ENCODE measurements around the gene GNG11.

GNG11 gene

GRCh38 chr7:93931655-93932054, 10.1 kb downstream of the GNG11 start:
- no peaks in the 10 kb centered on the region for H3K4me1 ChIP-seq (ENCODE audit: insufficient read depth, low read length)
- no peak overlapping the region for H3K9ac ChIP-seq (ENCODE audit: low read depth, low read length)
- H3K27me3 ChIP-seq (ENCODE audit: insufficient read depth, low read length), result no peaks in the 10 kb centered on the region
- H3K9me3 ChIP-seq (ENCODE audit: insufficient read depth, low read depth, low read length), result no peaks in the 10 kb centered on the region
- no peaks in the 10 kb centered on the region for H3K36me3 ChIP-seq (ENCODE audit: insufficient read depth, low read length)
- H3K4me3 ChIP-seq (ENCODE audit: low read length), result no peak overlapping the region
- no peak overlapping the region for H3K27ac ChIP-seq (ENCODE audit: low read depth, low read length)
- 91% methylated on average over 1 of the region's 3 CpGs for WGBS

- Histone ChIP-seq H3K27ac (ENCODE audit: low read depth, low read length) (no peak overlapping the region), H3K4me1 (ENCODE audit: insufficient read depth, low read length) (no peaks in the 10 kb centered on the region), H3K36me3 (ENCODE audit: insufficient read depth, low read length) (no peaks in the 10 kb centered on the region), H3K9ac (ENCODE audit: low read depth, low read length) (no peak overlapping the region), H3K9me3 (ENCODE audit: insufficient read depth, low read depth, low read length) (no peaks in the 10 kb centered on the region), H3K4me3 (ENCODE audit: low read length) (no peak overlapping the region), H3K27me3 (ENCODE audit: insufficient read depth, low read length) (no peaks in the 10 kb centered on the region)
- WGBS, result 95% methylated on average over 3 of the region's 3 CpGs
These were observed 11.6 kb downstream of the GNG11 start for GRCh38 chr7:93933156-93933555.

GRCh38 chr7:93935102-93935501, 13.6 kb downstream of the GNG11 start:
- no peak overlapping the region for H3K4me3 ChIP-seq (ENCODE audit: low read length)
- H3K9me3 ChIP-seq (ENCODE audit: insufficient read depth, low read depth, low read length), result no peaks in the 10 kb centered on the region
- no peaks in the 10 kb centered on the region for H3K4me1 ChIP-seq (ENCODE audit: insufficient read depth, low read length)
- H3K27ac ChIP-seq (ENCODE audit: low read depth, low read length), result no peak overlapping the region
- WGBS, result no CpG with 5 or more reads among the region's 2 CpGs
- no peaks in the 10 kb centered on the region for H3K36me3 ChIP-seq (ENCODE audit: insufficient read depth, low read length)
- no peak overlapping the region for H3K9ac ChIP-seq (ENCODE audit: low read depth, low read length)
- no peaks in the 10 kb centered on the region for H3K27me3 ChIP-seq (ENCODE audit: insufficient read depth, low read length)

- Histone ChIP-seq H3K27me3 (ENCODE audit: insufficient read depth, low read length) (no peaks in the 10 kb centered on the region), H3K27ac (ENCODE audit: low read depth, low read length) (no peak overlapping the region), H3K36me3 (ENCODE audit: insufficient read depth, low read length) (no peaks in the 10 kb centered on the region), H3K4me3 (ENCODE audit: low read length) (no peak overlapping the region), H3K9ac (ENCODE audit: low read depth, low read length) (no peak overlapping the region), H3K4me1 (ENCODE audit: insufficient read depth, low read length) (no peaks in the 10 kb centered on the region), H3K9me3 (ENCODE audit: insufficient read depth, low read depth, low read length) (no peaks in the 10 kb centered on the region)
- WGBS, result 94% methylated on average over 1 of the region's 1 CpG
These were observed 16.3 kb downstream of the GNG11 start for GRCh38 chr7:93937818-93938217.

- Histone ChIP-seq H3K36me3 (ENCODE audit: insufficient read depth, low read length) (no peaks in the 10 kb centered on the region), H3K9ac (ENCODE audit: low read depth, low read length) (no peak overlapping the region), H3K4me1 (ENCODE audit: insufficient read depth, low read length) (no peaks in the 10 kb centered on the region), H3K27ac (ENCODE audit: low read depth, low read length) (no peak overlapping the region), H3K9me3 (ENCODE audit: insufficient read depth, low read depth, low read length) (no peaks in the 10 kb centered on the region), H3K4me3 (ENCODE audit: low read length) (no peak overlapping the region), H3K27me3 (ENCODE audit: insufficient read depth, low read length) (no peaks in the 10 kb centered on the region)
These were observed 16.8 kb downstream of the GNG11 start for GRCh38 chr7:93938293-93938692.

- Histone ChIP-seq H3K27me3 (ENCODE audit: insufficient read depth, low read length) (no peaks in the 10 kb centered on the region), H3K4me3 (ENCODE audit: low read length) (no peak overlapping the region), H3K27ac (ENCODE audit: low read depth, low read length) (no peak overlapping the region), H3K4me1 (ENCODE audit: insufficient read depth, low read length) (peaks cover 5% of the 10 kb centered on the region; the same call in 1 of the 2 replicates), H3K36me3 (ENCODE audit: insufficient read depth, low read length) (no peaks in the 10 kb centered on the region), H3K9me3 (ENCODE audit: insufficient read depth, low read depth, low read length) (no peaks in the 10 kb centered on the region), H3K9ac (ENCODE audit: low read depth, low read length) (no peak overlapping the region)
- WGBS, result 92% methylated on average over 2 of the region's 2 CpGs
These were observed 20.4 kb downstream of the GNG11 start for GRCh38 chr7:93941945-93942344.

- no peak overlapping the region for H3K27ac ChIP-seq (ENCODE audit: low read depth, low read length)
- WGBS, result 90% methylated on average over 2 of the region's 4 CpGs
- no peak overlapping the region for H3K9ac ChIP-seq (ENCODE audit: low read depth, low read length)
- H3K4me1 ChIP-seq (ENCODE audit: insufficient read depth, low read length), result peaks cover 5% of the 10 kb centered on the region; the same call in 1 of the 2 replicates
- no peaks in the 10 kb centered on the region for H3K36me3 ChIP-seq (ENCODE audit: insufficient read depth, low read length)
- H3K4me3 ChIP-seq (ENCODE audit: low read length), result no peak overlapping the region
- no peaks in the 10 kb centered on the region for H3K27me3 ChIP-seq (ENCODE audit: insufficient read depth, low read length)
- H3K9me3 ChIP-seq (ENCODE audit: insufficient read depth, low read depth, low read length), result no peaks in the 10 kb centered on the region
These were observed 22.4 kb downstream of the GNG11 start for GRCh38 chr7:93943816-93944540.

GRCh38 chr7:93944673-93945072, 23.1 kb downstream of the GNG11 start:
- H3K9me3 ChIP-seq (ENCODE audit: insufficient read depth, low read depth, low read length), result no peaks in the 10 kb centered on the region
- 96% methylated on average over 1 of the region's 1 CpG for WGBS
- no peaks in the 10 kb centered on the region for H3K36me3 ChIP-seq (ENCODE audit: insufficient read depth, low read length)
- H3K27ac ChIP-seq (ENCODE audit: low read depth, low read length), result no peak overlapping the region
- H3K4me1 ChIP-seq (ENCODE audit: insufficient read depth, low read length), result peaks cover 5% of the 10 kb centered on the region; the same call in 1 of the 2 replicates
- H3K9ac ChIP-seq (ENCODE audit: low read depth, low read length), result no peak overlapping the region
- H3K27me3 ChIP-seq (ENCODE audit: insufficient read depth, low read length), result no peaks in the 10 kb centered on the region
- H3K4me3 ChIP-seq (ENCODE audit: low read length), result no peak overlapping the region

- Histone ChIP-seq H3K4me1 (ENCODE audit: insufficient read depth, low read length) (peaks cover 5% of the 10 kb centered on the region; the same call in 1 of the 2 replicates), H3K9me3 (ENCODE audit: insufficient read depth, low read depth, low read length) (no peaks in the 10 kb centered on the region), H3K36me3 (ENCODE audit: insufficient read depth, low read length) (no peaks in the 10 kb centered on the region), H3K27me3 (ENCODE audit: insufficient read depth, low read length) (no peaks in the 10 kb centered on the region), H3K9ac (ENCODE audit: low read depth, low read length) (no peak overlapping the region), H3K27ac (ENCODE audit: low read depth, low read length) (no peak overlapping the region), H3K4me3 (ENCODE audit: low read length) (no peak overlapping the region)
- 35% methylated on average over 3 of the region's 3 CpGs for WGBS
These were observed 23.5 kb downstream of the GNG11 start for GRCh38 chr7:93945083-93945482.

- Histone ChIP-seq H3K4me3 (ENCODE audit: low read length) (no peak overlapping the region), H3K9me3 (ENCODE audit: insufficient read depth, low read depth, low read length) (no peaks in the 10 kb centered on the region), H3K9ac (ENCODE audit: low read depth, low read length) (no peak overlapping the region), H3K27me3 (ENCODE audit: insufficient read depth, low read length) (no peaks in the 10 kb centered on the region), H3K4me1 (ENCODE audit: insufficient read depth, low read length) (peaks cover 5% of the 10 kb centered on the region; the same call in 1 of the 2 replicates), H3K36me3 (ENCODE audit: insufficient read depth, low read length) (no peaks in the 10 kb centered on the region), H3K27ac (ENCODE audit: low read depth, low read length) (no peak overlapping the region)
- WGBS, result 95% methylated on average over 5 of the region's 5 CpGs
These were observed 24.4 kb downstream of the GNG11 start for GRCh38 chr7:93945756-93946535.

- 93% methylated on average over 1 of the region's 1 CpG for WGBS
- Histone ChIP-seq H3K36me3 (ENCODE audit: insufficient read depth, low read length) (no peaks in the 10 kb centered on the region), H3K4me3 (ENCODE audit: low read length) (no peak overlapping the region), H3K27me3 (ENCODE audit: insufficient read depth, low read length) (no peaks in the 10 kb centered on the region), H3K9me3 (ENCODE audit: insufficient read depth, low read depth, low read length) (no peaks in the 10 kb centered on the region), H3K27ac (ENCODE audit: low read depth, low read length) (no peak overlapping the region), H3K9ac (ENCODE audit: low read depth, low read length) (no peak overlapping the region), H3K4me1 (ENCODE audit: insufficient read depth, low read length) (peaks cover 5% of the 10 kb centered on the region; the same call in 1 of the 2 replicates)
These were observed 26.6 kb downstream of the GNG11 start for GRCh38 chr7:93948106-93948505.
